GM12878 (cell line): ENCODE measurements around the gene TDP2. TPM values are rescaled to one million over a fixed set of nuclear protein-coding genes. Genes with fewer than 3 reads are reported as not detected.

Source experiments
- ATAC-seq: fragments of 200-7000 bp; cut with Tn5 transposase; 3 replicates; pipeline ENCODE4 v1.9.1; 2020; ENCODE audit warnings: mild to moderate bottlenecking, moderate library complexity
- BruUV-seq: library from RNA; stranded (reverse); fragments of 400-500 nt; replicated peaks from 2 replicates; lab custom pipeline; 2021; lab: Mats Ljungman, UMichigan
- CTCF ChIA-PET: fragments of 300-600 bp; sonication (Branson Sonifier 250); formaldehyde crosslinking; extraction: SDS; loops from one replicate; lab custom pipeline; 2021; ENCODE audit warnings: inconsistent platforms; lab: Yijun Ruan, JAX
- POLR2A ChIA-PET: fragments of 350-600 bp; formaldehyde crosslinking; extraction: SDS; loops from one replicate; lab custom pipeline; 2021; ENCODE audit warnings: inconsistent platforms; lab: Charles Lee
- RAD21 ChIA-PET: fragments of 300-600 bp; sonication (Branson Sonifier 250); formaldehyde crosslinking; loops from one replicate; lab custom pipeline; 2023; ENCODE audit warnings: antibody characterized with exemption; ENCODE audit not compliant: unreplicated experiment; lab: Charles Lee
- SMC1A ChIA-PET: fragments of 300-600 bp; sonication (Branson Sonifier 250); formaldehyde crosslinking; loops from one replicate; lab custom pipeline; 2023; ENCODE audit not compliant: unreplicated experiment, uncharacterized antibody; lab: Charles Lee
- DNase-seq: peaks from one replicate; pipeline ENCODE4 v3.0.0-alpha.2; 2011; ENCODE audit warnings: low read depth, low spot score
- FAIRE-seq: peaks from 3 replicates; lab custom pipeline; 2011; peaks lifted over from hg19 to GRCh38; lab: Jason Lieb, UNC
- H2AFZ ChIP-seq: 2 replicates; pipeline ENCODE4 v1.6.0; 2011; ENCODE audit warnings: low read depth, low read length, control low read depth; ENCODE audit not compliant: control insufficient read depth
- H3K27ac ChIP-seq: 2 replicates; pipeline ENCODE4 v1.5.1; 2011; ENCODE audit warnings: control low read depth; ENCODE audit not compliant: control insufficient read depth, insufficient read depth
- H3K27me3 ChIP-seq, 2 experiments: replicated peaks in 1 of 2; 2 replicates each; pipeline versions ENCODE4 v1.6.0 to v1.6.1; 2011; ENCODE audit warnings: low read length in 1 of 2; ENCODE audit not compliant: control insufficient read depth in 2 of 2, insufficient read depth in 2 of 2
- H3K36me3 ChIP-seq, 2 experiments: 2 replicates each; pipeline ENCODE4 v1.5.1; 2011; ENCODE audit warnings: low read length in 1 of 2; ENCODE audit not compliant: control insufficient read depth in 2 of 2, insufficient read depth in 2 of 2
- H3K4me1 ChIP-seq: 2 replicates; pipeline ENCODE4 v1.6.1; 2011; ENCODE audit warnings: mild to moderate bottlenecking, low read length, moderate library complexity, mixed read lengths; ENCODE audit not compliant: control insufficient read depth, insufficient read depth
- H3K4me2 ChIP-seq: 2 replicates; pipeline ENCODE4 v1.6.0; 2011; ENCODE audit warnings: control low read depth; ENCODE audit not compliant: control insufficient read depth, insufficient read depth
- H3K4me3 ChIP-seq: fragments of 200-600 bp; sonication (generic); 2 replicates; pipeline ENCODE4 v1.5.1; 2016
- H3K79me2 ChIP-seq: 2 replicates; pipeline ENCODE4 v1.6.0; 2011; ENCODE audit warnings: low read length; ENCODE audit not compliant: control insufficient read depth, insufficient read depth
- H3K9ac ChIP-seq: 2 replicates; pipeline ENCODE4 v1.8.0; 2011; ENCODE audit warnings: low read length, control low read depth, mixed read lengths; ENCODE audit not compliant: control insufficient read depth, insufficient read depth
- H3K9me3 ChIP-seq: replicated peaks from 3 replicates; pipeline ENCODE4 v1.5.1; 2011; ENCODE audit warnings: mild to moderate bottlenecking, low read length; ENCODE audit not compliant: control insufficient read depth, insufficient read depth
- H4K20me1 ChIP-seq: 2 replicates; pipeline ENCODE4 v1.6.0; 2011; ENCODE audit not compliant: control insufficient read depth, insufficient read depth
- BHLHE40 ChIP-seq, 2 experiments: fragments of 450-650 bp in 1 of 2; IDR thresholded peaks; 2 replicates each; pipeline ENCODE4 v1.6.1; 2011 to 2017; ENCODE audit warnings: low read depth in 2 of 2, borderline replicate concordance in 1 of 2, improper control_type of control experiment in 1 of 2, low read length in 1 of 2, mild to moderate bottlenecking in 1 of 2
- CTCF ChIP-seq, 3 experiments: IDR thresholded peaks in 2 of 3; conservative IDR thresholded peaks in 1 of 3; 2 replicates each; pipeline ENCODE4 v1.5.1; 2011; ENCODE audit warnings: low read depth in 3 of 3, low read length in 3 of 3, mild to moderate bottlenecking in 3 of 3, control low read depth in 2 of 3, moderate library complexity in 2 of 3, inconsistent platforms in 1 of 3, mixed read lengths in 1 of 3; ENCODE audit not compliant: control insufficient read depth in 2 of 3, insufficient read depth in 1 of 3; ENCODE audit errors: extremely low read depth in 1 of 3
- CUX1 ChIP-seq: IDR thresholded peaks from 2 replicates; pipeline ENCODE4 v1.6.1; 2012; ENCODE audit warnings: improper control_type of control experiment, low read depth, low read length; ENCODE audit not compliant: insufficient replicate concordance
- FOS ChIP-seq: IDR thresholded peaks from 3 replicates; pipeline ENCODE4 v1.6.1; 2011; ENCODE audit warnings: borderline replicate concordance; ENCODE audit not compliant: insufficient read length; ENCODE audit errors: extremely low read depth
- MYC ChIP-seq: IDR thresholded peaks from 2 replicates; pipeline ENCODE4 v1.6.1; 2011; ENCODE audit warnings: mild to moderate bottlenecking, low read length, moderate library complexity, inconsistent platforms; ENCODE audit not compliant: insufficient read depth, insufficient replicate concordance, insufficient read length, severe bottlenecking
- WGBS: methylation state at CpG from one replicate; pipeline ENCODE4 v1.1.6; 2016; ENCODE audit warnings: low lambda C conversion rate; ENCODE audit not compliant: insufficient replicate concordance, insufficient coverage; ENCODE audit errors: missing lambda C conversion rate; 5-methylcytosine and 5-hydroxymethylcytosine counted together
- in situ Hi-C: fragments of 300-500 bp; cut with MboI; formaldehyde crosslinking; loops from 9 replicates; pipeline ENCODE4 v1.14.3; 2018; ENCODE audit warnings: mixed read lengths
- intact Hi-C: fragments of 100-400 bp; cut with micrococcal nuclease; formaldehyde crosslinking; loops from one replicate; pipeline ENCODE4 v1.14.2; 2022; ENCODE audit not compliant: unreplicated experiment
- polyA plus RNA-seq, 11 experiments: library from polyadenylated mRNA; depleted of rRNA in 4 of 11; unstranded in 6 of 11; stranded (reverse) in 5 of 11; fragments of >200 nt; fragmentation: Nextera tagmentation in 4 of 11; fragmentation: Illumina TruSeq in 1 of 11; extraction: Ambion mirVana in 4 of 11; extraction: Trizol in 1 of 11; gene quantifications; 1 replicate in 1 of 11; 2 replicates in 10 of 11; pipeline versions ENCODE4 v1.2.1 to v1.2.3, GENCODE V29; 2011 to 2016; ENCODE audit warnings: inconsistent platforms in 2 of 11, missing spikeins in 2 of 11, low read depth in 1 of 11
- total RNA-seq, 4 experiments: library from RNA; depleted of rRNA in 3 of 4; stranded (reverse); fragments of >200 nt in 3 of 4; fragmentation: Illumina TruSeq in 1 of 4; extraction: Trizol in 1 of 4; gene quantifications; 2 replicates each; pipeline versions ENCODE4 v1.2.1 to v1.2.3, GENCODE V29; 2013 to 2021

The TDP2 gene
- total and polyA plus RNA-seq, 10 of the 15 experiments (the other 5 are each of a cell fraction or from before 2014, with no cell fraction given) = 24.4 to 53.3 (median 38.8) TPM

GRCh38 chr6:24603241-24603640 lies 63.5 kb downstream of the TDP2 start (continued):
- TF ChIP-seq BHLHE40 (IDR thresholded peaks at IDR 0.05; ENCODE audit: borderline replicate concordance in 1 of 2, low read depth in 2 of 2, low read length in 1 of 2) = no peak
- no peak for TF ChIP-seq CUX1
- no peak for TF ChIP-seq MYC

GRCh38 chr6:24600903-24601302 lies 65.8 kb downstream of the TDP2 start:
- Histone ChIP-seq H3K4me1 (no peaks in the 10 kb centered on the region), H3K27ac (no peak overlapping the region), H3K9ac (no peak overlapping the region), H3K4me2 (no peak overlapping the region), H2AFZ (no peak overlapping the region), H3K36me3 (no peaks in the 10 kb centered on the region), H3K4me3 (no peak overlapping the region), H3K79me2 (no peaks in the 10 kb centered on the region), H3K27me3 (no peaks in the 10 kb centered on the region), H3K9me3 (no peaks in the 10 kb centered on the region), H4K20me1 (no peaks in the 10 kb centered on the region)
- in situ Hi-C loops (no loop called here), intact Hi-C loops (no loop called here)
- ChIA-PET RAD21 (no interaction called here), CTCF (no interaction called here), SMC1A (interaction anchor here (1.0 kb wide), 1 partner anchor 66 kb away, joined by 3 read pairs; the partner anchor contains the start of genes ACOT13 and TDP2), POLR2A (no interaction called here)
- 30% methylated on average over 4 of the region's 4 CpGs for WGBS
- no TSS peak for BruUV-seq
- DNase-seq (no peak), FAIRE-seq (no peak), ATAC-seq (no peak)
- TF ChIP-seq CTCF (IDR thresholded peaks at IDR 0.05 in 2 of 3, conservative IDR thresholded peaks at IDR 0.05 in 1 of 3; ENCODE audit: control insufficient read depth in 2 of 3, extremely low read depth in 1 of 3, insufficient read depth in 1 of 3, low read depth in 3 of 3, low read length in 3 of 3) (peak in 2 of 3 experiments; percentile 9 to 34; a peak in 2 of 6 replicates), FOS (no peak)
